ENCODE measurements around the gene RREB1. TPM values are rescaled to one million over a fixed set of nuclear protein-coding genes. Genes with fewer than 3 reads are reported as not detected.

Gene RREB1
- total RNA-seq, 1 donor from 2014 or later = 67.7 TPM

- ATAC-seq (ENCODE audit: low read depth) = no peak
- Mint-ChIP-seq H3K9me3 (no peaks in the 10 kb centered on the region), H3K27ac (no peak overlapping the region), H3K4me3 (no peak overlapping the region), H3K4me1 (peaks cover 28% of the 10 kb centered on the region), H3K36me3 (ENCODE audit: low read depth) (no peaks in the 10 kb centered on the region), H3K27me3 (peaks cover 2% of the 10 kb centered on the region)
- intact Hi-C loops (cut with micrococcal nuclease) = no loop called here
- CTCF ChIA-PET = no interaction called here
- TF ChIP-seq CTCF (IDR thresholded peaks at IDR 0.05) = no peak
- no peak for DNase-seq
- POLR2A ChIA-PET = interaction anchor here (0.6 kb wide), 1 partner anchor 97 kb away, joined by 4 read pairs; no protein-coding TSS in a partner anchor
These were observed 149.0 kb downstream of the RREB1 start for GRCh38 chr6:7256785-7257184.

- CTCF ChIA-PET = no interaction called here
- Mint-ChIP-seq H3K4me1 (peaks cover 34% of the 10 kb centered on the region), H3K9me3 (no peaks in the 10 kb centered on the region), H3K36me3 (ENCODE audit: low read depth) (no peaks in the 10 kb centered on the region), H3K4me3 (no peak overlapping the region), H3K27me3 (peaks cover 5% of the 10 kb centered on the region), H3K27ac (no peak overlapping the region)
- ATAC-seq (ENCODE audit: low read depth) = no peak
- intact Hi-C loops (cut with micrococcal nuclease) = no loop called here
- POLR2A ChIA-PET = no interaction called here
- TF ChIP-seq CTCF (IDR thresholded peaks at IDR 0.05) = no peak
- no peak for DNase-seq
These were observed 149.9 kb downstream of the RREB1 start for GRCh38 chr6:7257521-7258230.

- Mint-ChIP-seq H3K4me1 (peaks cover 34% of the 10 kb centered on the region), H3K9me3 (no peaks in the 10 kb centered on the region), H3K27ac (no peak overlapping the region), H3K4me3 (no peak overlapping the region), H3K36me3 (ENCODE audit: low read depth) (no peaks in the 10 kb centered on the region), H3K27me3 (peaks cover 5% of the 10 kb centered on the region)
- no peak for TF ChIP-seq CTCF (IDR thresholded peaks at IDR 0.05)
- POLR2A ChIA-PET = no interaction called here
- CTCF ChIA-PET = no interaction called here
- ATAC-seq (ENCODE audit: low read depth) (no peak), DNase-seq (no peak)
- intact Hi-C loops (cut with micrococcal nuclease) = no loop called here
These were observed 150.5 kb downstream of the RREB1 start for GRCh38 chr6:7258231-7258763.

- ATAC-seq (ENCODE audit: low read depth) (no peak), DNase-seq (no peak)
- POLR2A ChIA-PET = interaction anchor here (1.1 kb wide), 1 partner anchor 129 kb away, joined by 3 read pairs; the partner anchor contains the start of genes CAGE1 and RIOK1
- Mint-ChIP-seq H3K27me3 (peaks cover 5% of the 10 kb centered on the region), H3K36me3 (ENCODE audit: low read depth) (no peaks in the 10 kb centered on the region), H3K4me1 (peaks cover 34% of the 10 kb centered on the region), H3K4me3 (peak overlapping the region; percentile 90), H3K9me3 (no peaks in the 10 kb centered on the region), H3K27ac (no peak overlapping the region)
- intact Hi-C loops (cut with micrococcal nuclease) = no loop called here
- TF ChIP-seq CTCF (IDR thresholded peaks at IDR 0.05) = no peak
- CTCF ChIA-PET = interaction anchor here (1.3 to 2.7 kb wide), 2 partner anchors 15 to 16 kb away, joined by 4 to 11 read pairs; no protein-coding TSS in a partner anchor
These were observed 152.7 kb downstream of the RREB1 start for GRCh38 chr6:7260291-7261031.
